Measurements from ENCODE around the gene LNPEP.
A peak's percentile ranks its signal among the peaks of the same experiment; 100 is the strongest.
"Not testable (repeated sequence)": the region's sequence is repeated elsewhere in the genome, so short reads cannot be mapped to it uniquely, and the experiment has no call there.

Gene LNPEP

GRCh38 chr5:96930058-96930457 is 5.8 kb upstream of the LNPEP start:
- no peak for DNase-seq (ENCODE audit: low spot score)

DNA sequence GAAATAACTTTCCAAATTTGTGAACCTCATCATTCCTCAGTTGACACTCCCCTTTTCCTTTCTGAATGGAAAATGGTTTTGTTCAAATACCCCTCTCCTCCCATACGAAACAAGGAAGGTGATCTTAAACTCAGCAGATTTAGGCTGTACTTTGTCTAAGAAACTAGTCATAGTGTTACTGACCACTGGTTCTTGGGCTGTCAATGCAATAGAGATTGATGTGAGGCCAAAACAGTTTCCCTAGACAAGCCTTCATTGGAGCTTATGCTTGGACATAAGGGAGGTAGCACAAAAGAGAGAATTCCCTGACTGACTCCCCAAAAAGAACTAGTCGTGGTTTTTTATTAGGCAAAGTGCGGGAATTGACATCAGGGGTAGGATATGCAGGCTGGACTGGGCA is 5.3 kb upstream of the LNPEP start:
- DNase-seq (ENCODE audit: low spot score), result no peak

DNA sequence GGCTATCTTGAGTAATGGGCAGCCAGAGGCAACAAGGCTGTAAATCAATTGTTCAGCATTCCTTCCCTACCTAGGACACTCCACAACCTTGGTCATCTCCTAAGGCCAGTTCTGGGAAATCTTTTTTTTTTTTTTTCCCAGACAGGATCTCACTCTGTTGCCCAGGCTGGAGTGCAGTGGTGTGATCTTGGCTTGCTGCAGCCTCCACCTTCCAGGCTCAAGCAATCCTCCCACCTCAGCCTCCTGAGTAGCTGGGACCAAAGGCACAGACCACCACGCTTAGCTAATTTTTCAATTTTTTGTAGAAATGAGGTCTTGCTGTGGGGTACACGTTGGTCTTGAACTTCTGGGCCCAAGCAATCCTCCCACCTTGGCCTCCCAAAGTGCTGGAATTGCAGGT is 4.8 kb upstream of the LNPEP start:
- DNase-seq (ENCODE audit: low spot score), result not testable (repeated sequence)

DNA sequence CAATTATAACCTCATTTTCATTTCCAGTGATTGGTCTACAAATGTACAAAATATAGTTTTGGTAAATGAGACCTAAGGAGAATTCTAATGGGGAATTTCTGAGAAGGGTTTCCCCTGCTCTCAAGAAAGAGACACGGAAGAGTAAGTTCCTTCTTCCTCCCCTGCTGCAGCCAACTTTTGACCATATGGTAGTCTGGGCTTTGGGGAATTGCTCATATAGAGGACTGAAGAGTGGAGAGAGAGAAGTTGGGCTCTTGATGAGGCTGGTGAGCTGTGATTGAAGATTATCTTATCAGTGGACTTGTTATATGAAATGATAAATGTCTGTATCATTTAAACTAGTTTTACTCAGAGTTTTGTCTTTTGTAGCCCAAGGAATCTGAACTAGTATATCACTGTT is 4.3 kb upstream of the LNPEP start:
- no peak for DNase-seq (ENCODE audit: low spot score)

DNA sequence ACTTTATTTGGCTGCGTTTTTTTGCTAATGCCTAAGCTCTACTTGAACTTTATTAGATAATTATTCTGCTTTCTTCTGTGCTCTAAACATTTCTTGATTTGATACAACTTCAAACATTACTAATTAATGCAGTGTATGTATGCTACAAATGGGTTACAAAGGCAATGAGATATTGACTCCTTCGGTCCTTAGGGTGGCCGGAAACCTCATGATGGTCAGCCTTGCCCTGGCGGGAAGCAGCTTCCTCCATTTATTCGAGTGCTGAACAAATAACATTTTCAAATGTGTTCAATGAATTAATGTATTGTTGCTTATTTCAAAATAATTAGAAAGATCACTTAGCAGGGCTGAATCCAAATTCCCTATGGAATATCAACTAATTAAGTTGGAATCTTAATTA is 3.9 kb upstream of the LNPEP start:
- no peak for DNase-seq (ENCODE audit: low spot score)

DNA sequence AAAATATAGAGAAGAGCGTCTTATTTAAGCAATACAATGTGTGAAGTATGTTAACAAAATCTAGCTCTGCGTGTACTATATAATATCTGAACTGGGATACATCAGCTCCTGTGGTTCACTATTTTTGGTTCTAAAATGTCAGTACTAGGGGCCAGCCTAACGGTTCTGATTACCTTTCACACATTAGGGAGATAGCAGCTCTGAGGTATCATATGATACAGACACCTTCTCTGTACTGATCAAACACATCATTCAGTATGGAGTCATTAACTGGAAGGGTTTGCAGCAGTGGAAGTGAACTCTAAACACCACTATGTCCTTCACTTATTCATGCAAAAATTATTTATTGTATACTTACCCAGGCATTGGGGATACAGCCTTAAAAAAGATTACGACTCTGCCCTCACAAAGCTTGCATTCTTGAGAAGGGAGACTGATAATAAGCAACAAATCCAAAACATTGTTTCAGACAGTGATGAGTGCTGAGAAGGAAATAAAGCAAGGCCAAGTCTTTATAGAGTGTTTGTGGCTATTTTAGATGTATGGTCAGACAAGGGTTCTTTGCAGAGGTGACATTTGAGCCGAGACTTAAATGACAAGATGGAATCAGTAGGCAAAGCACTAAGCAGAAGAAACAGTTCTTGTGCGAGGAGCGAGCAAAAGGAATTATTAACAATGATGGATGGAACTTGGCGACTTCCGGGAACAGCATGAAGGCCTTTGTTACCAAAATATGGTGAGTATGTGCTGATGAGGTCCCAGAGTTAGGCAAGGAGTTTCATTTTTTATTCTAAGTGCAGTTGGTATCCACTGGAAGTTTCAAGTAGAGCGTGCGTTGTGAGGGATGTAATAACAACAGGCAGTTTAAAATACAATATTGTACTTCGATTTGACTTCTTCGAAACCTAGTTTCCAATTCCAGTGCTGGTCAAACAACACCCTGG is 1.8 kb upstream of the LNPEP start:
- DNase-seq (ENCODE audit: low spot score), result no peak

DNA sequence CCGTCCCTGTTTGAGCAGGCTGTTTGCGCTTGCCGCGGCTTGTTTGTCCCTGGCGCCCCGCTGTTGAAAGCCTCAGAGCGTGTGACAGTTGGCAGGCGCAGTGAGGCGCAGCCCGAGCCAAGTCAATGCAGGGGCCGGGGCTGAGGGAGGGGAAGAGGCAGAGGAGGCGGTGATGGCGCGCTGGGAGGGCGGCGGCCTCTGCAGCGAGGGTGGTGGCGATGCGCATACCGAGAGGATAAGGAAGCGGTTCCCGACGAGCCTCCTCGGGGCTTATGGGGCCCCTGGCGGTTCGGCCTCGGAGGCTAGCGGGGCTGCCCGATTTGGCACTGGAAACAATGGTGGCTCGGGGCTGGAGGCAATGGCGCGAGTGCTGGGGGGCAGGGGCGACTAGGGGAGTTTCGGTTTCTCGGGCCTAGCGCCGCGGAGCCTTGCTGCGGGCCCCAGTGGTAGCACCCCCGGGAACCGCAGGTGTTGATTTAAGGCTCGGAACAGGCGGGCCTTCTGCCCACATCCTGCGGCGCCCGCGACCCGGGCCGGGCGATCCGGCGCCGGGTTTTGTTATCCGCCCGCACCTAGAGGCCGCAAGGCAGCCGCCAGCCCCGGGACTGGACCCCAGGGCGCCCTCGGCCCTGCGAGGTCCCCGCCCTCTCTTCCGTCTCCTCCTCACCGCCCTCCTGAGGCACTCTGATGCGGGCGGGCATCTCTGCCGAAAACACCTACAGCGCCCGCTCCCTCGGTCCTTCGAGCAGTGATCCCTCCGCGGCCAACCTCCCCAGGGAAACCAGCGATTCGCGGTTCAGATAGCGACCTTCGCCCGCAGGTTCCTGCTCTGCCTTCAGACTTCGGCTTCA is 947 bp upstream of the LNPEP start:
- DNase-seq (ENCODE audit: low spot score), result peak; percentile 95

DNA sequence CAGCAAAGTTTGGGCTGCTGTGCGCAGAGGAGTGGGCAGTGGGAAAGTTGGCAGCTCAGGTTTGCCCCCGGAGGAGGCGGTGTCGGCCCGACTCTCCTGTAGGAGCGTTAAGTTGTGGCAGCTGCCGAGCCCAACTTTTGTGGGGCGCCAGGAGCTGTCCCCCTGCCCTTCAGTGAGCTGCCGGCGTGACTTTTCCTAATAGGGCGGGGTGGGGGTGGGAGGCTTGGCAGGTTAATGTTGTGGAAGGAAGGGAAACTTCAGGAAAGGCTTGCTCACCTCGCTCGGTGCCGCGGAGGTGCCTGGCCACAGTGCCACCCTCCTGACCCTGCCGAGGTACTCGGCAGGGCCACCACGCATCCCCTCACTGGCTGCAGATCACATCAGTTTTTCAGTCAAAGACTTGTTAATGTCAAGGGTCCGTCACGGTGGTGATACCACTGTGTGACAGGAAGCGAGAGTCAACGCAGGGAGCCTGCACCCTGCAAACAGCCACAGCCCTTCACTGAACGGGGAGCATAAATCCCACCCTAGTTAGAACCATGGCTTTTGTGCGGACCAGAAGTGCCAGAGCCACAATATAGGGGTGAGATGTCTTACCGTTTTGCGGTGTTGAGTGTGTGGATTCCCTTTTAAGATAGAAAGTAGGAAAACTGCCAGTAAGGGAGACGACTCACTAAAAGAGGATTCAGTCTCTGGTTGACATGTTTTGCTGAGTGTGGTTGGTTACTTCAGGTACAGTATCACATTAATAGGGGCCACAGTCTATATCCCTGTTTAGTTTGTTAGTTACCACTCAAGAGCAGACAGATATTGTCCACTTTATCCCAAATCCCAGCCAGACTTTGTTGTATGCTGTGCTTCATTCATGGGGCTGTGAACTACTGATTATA is 796 bp downstream of the LNPEP start:
- peak; percentile 70 for DNase-seq (ENCODE audit: low spot score)

DNA sequence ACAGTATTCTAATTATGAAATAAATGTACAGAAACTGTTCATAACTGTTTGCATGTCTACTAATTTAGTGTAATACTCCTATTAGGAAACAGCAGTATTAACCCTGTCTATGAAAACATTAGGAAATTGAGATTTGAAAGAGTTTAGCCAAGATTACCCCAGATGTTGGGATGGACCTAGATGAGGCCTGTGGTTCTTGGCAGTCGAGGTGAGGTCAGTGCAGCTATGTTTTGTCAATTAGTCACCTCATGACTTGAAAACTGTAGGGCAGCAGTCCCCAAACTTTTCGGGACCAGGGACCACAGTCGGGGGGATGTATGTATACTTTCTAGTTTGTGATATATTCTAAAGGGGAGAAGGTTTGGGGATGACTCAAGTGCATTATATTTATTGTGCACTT is 4.7 kb downstream of the LNPEP start:
- no peak for DNase-seq (ENCODE audit: low spot score)

DNA sequence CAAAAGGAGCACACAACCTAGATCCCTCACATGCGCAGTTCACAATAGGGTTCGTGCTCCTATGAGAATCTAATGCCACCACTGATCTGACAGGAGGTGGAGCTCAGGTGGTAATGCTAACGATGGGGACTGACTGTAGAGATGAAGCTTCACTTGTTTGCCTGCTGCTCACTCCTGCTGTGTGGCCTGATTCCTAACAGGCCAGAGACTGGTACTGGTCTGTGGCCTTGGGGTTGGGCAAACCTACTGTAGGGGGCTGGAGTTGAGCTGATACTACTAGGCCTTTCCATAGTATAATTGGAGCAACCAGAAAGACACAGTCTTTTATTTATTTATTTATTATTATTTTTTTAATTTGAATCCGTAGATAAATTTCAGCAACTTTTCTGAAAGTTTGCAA is 5.3 kb downstream of the LNPEP start:
- DNase-seq (ENCODE audit: low spot score), result no peak

- no peak for DNase-seq (ENCODE audit: low spot score)
Measured at GRCh38 chr5:96942078-96942477, 6.2 kb downstream of the LNPEP start.

GRCh38 chr5:96942911-96943310 is 7.0 kb downstream of the LNPEP start:
- no peak for DNase-seq (ENCODE audit: low spot score)

DNA sequence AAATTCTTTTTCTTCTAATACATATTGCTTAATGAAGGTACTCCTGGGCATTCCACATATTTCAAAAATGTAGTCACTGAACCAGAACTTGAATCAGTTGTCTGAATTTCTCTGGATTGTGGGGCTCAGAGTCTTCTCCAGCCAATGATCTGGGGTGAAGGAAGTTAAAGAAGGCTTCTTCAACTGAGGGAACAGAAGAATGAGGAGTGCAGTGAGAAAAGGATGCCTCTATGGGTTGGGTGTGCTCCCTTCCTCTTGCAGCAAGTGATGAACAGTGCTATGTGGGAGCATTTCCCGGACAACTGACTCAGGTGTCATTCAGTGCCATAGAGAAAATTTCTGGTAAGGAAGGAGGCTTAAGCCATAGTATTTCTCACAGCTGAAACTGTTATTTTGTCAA is 7.9 kb downstream of the LNPEP start:
- no peak for DNase-seq (ENCODE audit: low spot score)

DNA sequence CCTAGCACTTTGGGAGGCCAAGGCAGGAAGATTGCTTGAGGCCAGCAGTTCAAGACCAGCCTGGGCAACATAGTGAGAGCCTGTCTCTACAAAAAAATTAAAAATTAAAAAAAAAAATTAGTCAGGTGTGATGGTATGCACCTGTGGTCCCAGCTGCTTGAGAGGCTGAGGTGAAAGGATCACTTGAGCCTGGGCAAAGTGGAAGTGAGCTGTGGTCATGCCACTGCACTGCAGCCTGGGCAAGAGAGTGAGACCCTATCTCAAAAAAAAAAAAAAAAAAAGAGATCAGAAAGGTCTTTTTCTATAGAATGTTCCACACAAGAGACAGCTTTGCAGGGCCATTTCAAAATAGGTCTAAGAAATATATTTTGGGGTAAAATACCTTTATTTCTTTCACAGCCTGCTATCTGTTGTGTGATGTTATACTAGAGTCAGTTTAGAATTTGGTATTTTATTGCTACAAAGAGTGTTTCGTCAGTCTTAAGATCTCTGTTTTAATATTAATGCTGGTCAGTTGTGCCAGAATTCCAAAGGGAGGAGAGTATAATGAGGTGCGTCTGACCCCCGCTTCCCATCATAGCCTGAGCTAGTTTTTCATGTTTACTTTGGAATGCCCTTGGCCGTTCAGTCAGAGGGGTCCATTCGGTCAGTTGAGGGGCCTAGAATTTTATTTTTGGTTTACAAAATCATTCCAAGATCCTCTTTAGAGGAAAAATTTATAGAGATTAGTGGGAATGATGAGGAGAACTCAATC is 9.4 kb downstream of the LNPEP start:
- no peak for DNase-seq (ENCODE audit: low spot score)

GRCh38 chr5:96946381-96946780 is 10.5 kb downstream of the LNPEP start:
- DNase-seq (ENCODE audit: low spot score), result no peak

DNA sequence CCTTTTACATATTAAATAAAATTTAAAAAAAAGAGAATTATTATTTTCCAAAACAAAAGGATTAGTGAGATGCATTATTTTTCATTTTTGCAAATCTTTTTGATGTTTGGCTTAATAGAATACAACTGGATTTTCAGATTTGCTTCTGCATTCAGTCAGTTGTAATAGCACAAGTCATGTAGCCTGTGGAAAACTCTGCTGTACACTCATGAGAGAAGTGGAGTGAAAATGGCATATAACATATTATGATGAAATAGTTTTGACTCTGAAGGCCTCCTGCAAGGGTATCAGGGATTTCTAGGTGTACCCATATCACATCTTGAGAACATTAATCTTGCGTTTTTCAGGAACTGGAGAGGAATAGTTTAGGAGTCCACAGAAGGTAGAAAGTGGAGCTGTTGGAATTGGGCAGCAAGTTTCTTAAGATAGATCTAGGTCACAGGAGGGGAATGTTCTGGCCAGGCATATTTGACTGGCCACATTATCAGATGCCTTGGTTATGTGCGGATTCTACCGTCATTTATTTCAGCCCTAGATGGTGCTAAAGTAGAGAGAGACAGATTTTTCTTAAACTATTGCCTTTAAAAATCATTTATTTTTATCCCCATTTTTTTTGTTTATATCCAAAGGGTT is 16.4 kb downstream of the LNPEP start:
- DNase-seq (ENCODE audit: low spot score), result no peak

DNA sequence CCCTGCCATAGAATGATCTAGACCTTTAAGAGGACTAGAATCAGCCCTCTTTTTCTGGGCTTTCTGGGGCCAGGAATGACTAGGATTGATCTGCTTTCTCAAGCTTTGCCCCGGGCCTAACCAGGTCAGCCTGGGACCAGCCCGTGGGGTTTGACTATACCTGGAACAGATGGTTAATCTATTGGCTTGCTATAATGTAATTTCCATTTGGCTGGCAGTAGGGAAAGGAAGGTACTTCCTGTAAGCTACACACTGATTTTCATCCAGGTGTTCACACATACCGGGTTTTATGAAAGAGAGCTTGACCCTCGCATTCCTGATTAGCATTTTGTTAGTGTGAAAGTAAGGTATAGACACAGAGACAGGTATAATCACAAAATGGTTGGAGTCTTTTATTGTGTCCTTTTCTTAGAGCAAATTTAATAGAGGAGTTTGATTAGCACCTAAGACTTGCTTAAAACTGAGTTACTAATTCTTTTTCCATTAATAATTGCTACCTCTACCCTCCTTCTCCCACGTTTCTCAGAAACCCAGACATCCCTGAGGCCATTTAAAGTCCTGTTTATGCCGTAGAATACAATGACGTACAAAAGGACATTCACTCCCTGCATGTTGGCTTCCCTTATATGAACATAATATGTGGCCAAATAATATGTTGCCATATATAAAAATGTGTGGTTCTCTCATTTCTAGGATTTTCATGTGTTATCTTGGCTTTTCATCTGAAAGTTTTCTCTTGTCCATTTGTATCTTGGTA is 17.3 kb downstream of the LNPEP start:
- DNase-seq (ENCODE audit: low spot score), result no peak

DNA sequence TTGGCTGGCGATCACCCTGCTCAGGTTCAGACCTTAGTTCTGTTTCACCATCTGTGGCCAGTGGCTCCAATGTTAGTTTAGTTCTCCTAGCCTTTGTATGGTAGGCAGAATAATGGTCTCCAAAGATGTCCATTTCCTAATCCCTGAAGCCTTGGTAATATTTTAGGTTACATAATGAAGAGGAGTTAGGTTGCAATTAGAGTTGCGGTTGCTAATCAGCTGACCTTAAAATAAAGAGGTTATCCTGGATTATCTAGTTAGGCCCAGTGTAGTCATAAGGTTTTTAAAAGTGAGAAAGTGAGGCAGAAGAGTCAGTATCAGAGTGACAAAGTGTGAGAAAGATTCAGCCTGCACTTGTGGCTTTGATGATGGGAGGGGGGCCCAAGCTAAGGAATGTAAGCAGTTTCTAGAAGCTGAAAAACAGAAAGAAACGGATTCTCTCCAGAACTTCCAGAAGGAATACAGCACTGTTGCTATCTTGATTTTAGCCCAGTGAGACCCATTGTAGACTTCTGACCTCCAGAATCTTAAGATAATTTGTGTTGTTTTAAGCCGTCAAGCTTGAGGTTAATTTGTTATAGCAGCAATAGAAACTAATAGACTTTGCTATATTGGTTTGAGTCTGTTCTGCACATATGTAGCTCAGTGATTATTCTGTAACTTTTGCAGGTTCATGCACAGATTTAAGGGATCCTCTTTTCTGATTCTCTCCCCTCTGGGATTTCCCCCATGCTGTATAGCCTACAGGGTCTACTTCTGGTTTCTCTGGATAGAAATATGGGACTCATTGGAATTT is 21.6 kb downstream of the LNPEP start:
- no peak for DNase-seq (ENCODE audit: low spot score)

DNA sequence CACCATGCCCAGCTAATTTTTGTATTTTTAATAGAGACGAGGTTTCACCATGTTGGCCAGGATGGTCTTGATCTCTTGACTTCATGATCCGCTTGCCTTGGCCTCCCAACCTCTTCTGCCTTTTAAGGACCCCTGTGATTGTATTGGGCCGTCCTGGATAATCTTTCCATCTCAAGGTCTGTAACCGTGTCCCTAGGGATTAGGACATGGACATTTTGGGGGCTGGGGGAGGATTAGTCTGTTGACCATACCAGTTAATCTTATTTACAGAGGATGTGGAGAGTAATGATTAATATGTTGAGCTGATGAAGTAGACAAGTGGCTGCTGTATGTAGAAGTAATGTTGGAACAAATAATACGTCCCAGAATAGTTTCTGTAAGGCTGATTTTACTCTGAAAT is 23.1 kb downstream of the LNPEP start:
- DNase-seq (ENCODE audit: low spot score), result no peak
